ENCODE results near the gene PHACTR1.

The PHACTR1 gene

GRCh38 chr6:13189710-13190109, 473.1 kb downstream of the PHACTR1 start:
- H3K27me3 ChIP-seq (ENCODE audit: insufficient read depth, low read length) = peaks cover 6% of the 10 kb centered on the region
- peaks cover 8% of the 10 kb centered on the region for H3K4me1 ChIP-seq (ENCODE audit: insufficient read depth, low read length)
- no peak overlapping the region for H2AFZ ChIP-seq (ENCODE audit: low read depth, low read length)
- no peak overlapping the region for H3K4me3 ChIP-seq (ENCODE audit: low read length)
- H3K9me3 ChIP-seq (ENCODE audit: low read length) = no peaks in the 10 kb centered on the region
- no peaks in the 10 kb centered on the region for H3K36me3 ChIP-seq (ENCODE audit: insufficient read depth, low read length)

- Histone ChIP-seq H3K27me3 (ENCODE audit: insufficient read depth, low read length) (peaks cover 6% of the 10 kb centered on the region), H3K4me1 (ENCODE audit: insufficient read depth, low read length) (peaks cover 8% of the 10 kb centered on the region), H3K36me3 (ENCODE audit: insufficient read depth, low read length) (no peaks in the 10 kb centered on the region), H3K9me3 (ENCODE audit: low read length) (no peaks in the 10 kb centered on the region), H3K4me3 (ENCODE audit: low read length) (no peak overlapping the region), H2AFZ (ENCODE audit: low read depth, low read length) (no peak overlapping the region)
Observed at GRCh38 chr6:13190376-13190775, 473.8 kb downstream of the PHACTR1 start.

- H3K27me3 ChIP-seq (ENCODE audit: insufficient read depth, low read length) = peaks cover 6% of the 10 kb centered on the region
- H2AFZ ChIP-seq (ENCODE audit: low read depth, low read length) = no peak overlapping the region
- peaks cover 8% of the 10 kb centered on the region for H3K4me1 ChIP-seq (ENCODE audit: insufficient read depth, low read length)
- H3K36me3 ChIP-seq (ENCODE audit: insufficient read depth, low read length) = no peaks in the 10 kb centered on the region
- H3K9me3 ChIP-seq (ENCODE audit: low read length) = no peaks in the 10 kb centered on the region
- H3K4me3 ChIP-seq (ENCODE audit: low read length) = no peak overlapping the region
Observed at GRCh38 chr6:13191461-13191860, 474.9 kb downstream of the PHACTR1 start.

GRCh38 chr6:13194852-13195251, 478.3 kb downstream of the PHACTR1 start:
- Histone ChIP-seq H3K4me1 (ENCODE audit: insufficient read depth, low read length) (no peaks in the 10 kb centered on the region), H3K4me3 (ENCODE audit: low read length) (no peak overlapping the region), H2AFZ (ENCODE audit: low read depth, low read length) (no peak overlapping the region), H3K36me3 (ENCODE audit: insufficient read depth, low read length) (no peaks in the 10 kb centered on the region), H3K9me3 (ENCODE audit: low read length) (no peaks in the 10 kb centered on the region), H3K27me3 (ENCODE audit: insufficient read depth, low read length) (peaks cover 6% of the 10 kb centered on the region)

- H3K27me3 ChIP-seq (ENCODE audit: insufficient read depth, low read length) = peaks cover 5% of the 10 kb centered on the region
- no peaks in the 10 kb centered on the region for H3K36me3 ChIP-seq (ENCODE audit: insufficient read depth, low read length)
- no peak overlapping the region for H2AFZ ChIP-seq (ENCODE audit: low read depth, low read length)
- H3K4me1 ChIP-seq (ENCODE audit: insufficient read depth, low read length) = no peaks in the 10 kb centered on the region
- H3K9me3 ChIP-seq (ENCODE audit: low read length) = no peaks in the 10 kb centered on the region
- no peak overlapping the region for H3K4me3 ChIP-seq (ENCODE audit: low read length)
Observed at GRCh38 chr6:13195803-13196202, 479.2 kb downstream of the PHACTR1 start.

- Histone ChIP-seq H3K9me3 (ENCODE audit: low read length) (no peaks in the 10 kb centered on the region), H3K4me3 (ENCODE audit: low read length) (no peak overlapping the region), H2AFZ (ENCODE audit: low read depth, low read length) (no peak overlapping the region), H3K27me3 (ENCODE audit: insufficient read depth, low read length) (no peaks in the 10 kb centered on the region), H3K36me3 (ENCODE audit: insufficient read depth, low read length) (no peaks in the 10 kb centered on the region), H3K4me1 (ENCODE audit: insufficient read depth, low read length) (no peaks in the 10 kb centered on the region)
Observed at GRCh38 chr6:13198168-13198567, 481.6 kb downstream of the PHACTR1 start.

GRCh38 chr6:13201336-13201735, 484.8 kb downstream of the PHACTR1 start:
- Histone ChIP-seq H3K4me1 (ENCODE audit: insufficient read depth, low read length) (no peaks in the 10 kb centered on the region), H3K9me3 (ENCODE audit: low read length) (no peaks in the 10 kb centered on the region), H3K36me3 (ENCODE audit: insufficient read depth, low read length) (no peaks in the 10 kb centered on the region), H2AFZ (ENCODE audit: low read depth, low read length) (no peak overlapping the region), H3K27me3 (ENCODE audit: insufficient read depth, low read length) (no peaks in the 10 kb centered on the region), H3K4me3 (ENCODE audit: low read length) (no peak overlapping the region)

GRCh38 chr6:13203145-13203544, 486.6 kb downstream of the PHACTR1 start:
- H3K4me1 ChIP-seq (ENCODE audit: insufficient read depth, low read length) = no peaks in the 10 kb centered on the region
- H3K36me3 ChIP-seq (ENCODE audit: insufficient read depth, low read length) = no peaks in the 10 kb centered on the region
- no peaks in the 10 kb centered on the region for H3K27me3 ChIP-seq (ENCODE audit: insufficient read depth, low read length)
- no peaks in the 10 kb centered on the region for H3K9me3 ChIP-seq (ENCODE audit: low read length)
- H3K4me3 ChIP-seq (ENCODE audit: low read length) = no peak overlapping the region
- no peak overlapping the region for H2AFZ ChIP-seq (ENCODE audit: low read depth, low read length)

- Histone ChIP-seq H3K27me3 (ENCODE audit: insufficient read depth, low read length) (no peaks in the 10 kb centered on the region), H2AFZ (ENCODE audit: low read depth, low read length) (no peak overlapping the region), H3K9me3 (ENCODE audit: low read length) (no peaks in the 10 kb centered on the region), H3K4me3 (ENCODE audit: low read length) (no peak overlapping the region), H3K4me1 (ENCODE audit: insufficient read depth, low read length) (peaks cover 10% of the 10 kb centered on the region), H3K36me3 (ENCODE audit: insufficient read depth, low read length) (no peaks in the 10 kb centered on the region)
Observed at GRCh38 chr6:13205106-13205505, 488.5 kb downstream of the PHACTR1 start.

- Histone ChIP-seq H3K4me3 (ENCODE audit: low read length) (no peak overlapping the region), H3K9me3 (ENCODE audit: low read length) (no peaks in the 10 kb centered on the region), H3K27me3 (ENCODE audit: insufficient read depth, low read length) (peaks cover 4% of the 10 kb centered on the region), H3K4me1 (ENCODE audit: insufficient read depth, low read length) (peaks cover 10% of the 10 kb centered on the region), H2AFZ (ENCODE audit: low read depth, low read length) (no peak overlapping the region), H3K36me3 (ENCODE audit: insufficient read depth, low read length) (no peaks in the 10 kb centered on the region)
Observed at GRCh38 chr6:13212096-13212495, 495.5 kb downstream of the PHACTR1 start.

GRCh38 chr6:13212538-13212937, 496.0 kb downstream of the PHACTR1 start:
- no peak overlapping the region for H3K4me3 ChIP-seq (ENCODE audit: low read length)
- H3K4me1 ChIP-seq (ENCODE audit: insufficient read depth, low read length) = peaks cover 10% of the 10 kb centered on the region
- no peak overlapping the region for H2AFZ ChIP-seq (ENCODE audit: low read depth, low read length)
- no peaks in the 10 kb centered on the region for H3K36me3 ChIP-seq (ENCODE audit: insufficient read depth, low read length)
- H3K9me3 ChIP-seq (ENCODE audit: low read length) = no peaks in the 10 kb centered on the region
- H3K27me3 ChIP-seq (ENCODE audit: insufficient read depth, low read length) = peaks cover 4% of the 10 kb centered on the region

- H3K4me1 ChIP-seq (ENCODE audit: insufficient read depth, low read length) = no peaks in the 10 kb centered on the region
- no peak overlapping the region for H2AFZ ChIP-seq (ENCODE audit: low read depth, low read length)
- H3K27me3 ChIP-seq (ENCODE audit: insufficient read depth, low read length) = peaks cover 4% of the 10 kb centered on the region
- no peak overlapping the region for H3K4me3 ChIP-seq (ENCODE audit: low read length)
- H3K9me3 ChIP-seq (ENCODE audit: low read length) = no peaks in the 10 kb centered on the region
- no peaks in the 10 kb centered on the region for H3K36me3 ChIP-seq (ENCODE audit: insufficient read depth, low read length)
Observed at GRCh38 chr6:13215390-13215789, 498.8 kb downstream of the PHACTR1 start.

GRCh38 chr6:13216236-13217014, 499.9 kb downstream of the PHACTR1 start:
- no peak overlapping the region for H2AFZ ChIP-seq (ENCODE audit: low read depth, low read length)
- H3K36me3 ChIP-seq (ENCODE audit: insufficient read depth, low read length) = no peaks in the 10 kb centered on the region
- no peaks in the 10 kb centered on the region for H3K4me1 ChIP-seq (ENCODE audit: insufficient read depth, low read length)
- peaks cover 2% of the 10 kb centered on the region for H3K27me3 ChIP-seq (ENCODE audit: insufficient read depth, low read length)
- H3K9me3 ChIP-seq (ENCODE audit: low read length) = no peaks in the 10 kb centered on the region
- H3K4me3 ChIP-seq (ENCODE audit: low read length) = no peak overlapping the region

All from neuron (in vitro differentiated cells).